Stimulated activated naive CD4-positive, alpha-beta T cell treated with Interleukin-2 at 50 U/mL for 16 hours (primary cell): Measurements from ENCODE around the gene LRRC46.
A peak's percentile ranks its signal among the peaks of the same experiment; 100 is the strongest.

ENCODE experiments used
- DNase-seq: peaks from one replicate; lab custom pipeline; 2025; lab: John Stamatoyannopoulos, UW

Gene LRRC46

DNA sequence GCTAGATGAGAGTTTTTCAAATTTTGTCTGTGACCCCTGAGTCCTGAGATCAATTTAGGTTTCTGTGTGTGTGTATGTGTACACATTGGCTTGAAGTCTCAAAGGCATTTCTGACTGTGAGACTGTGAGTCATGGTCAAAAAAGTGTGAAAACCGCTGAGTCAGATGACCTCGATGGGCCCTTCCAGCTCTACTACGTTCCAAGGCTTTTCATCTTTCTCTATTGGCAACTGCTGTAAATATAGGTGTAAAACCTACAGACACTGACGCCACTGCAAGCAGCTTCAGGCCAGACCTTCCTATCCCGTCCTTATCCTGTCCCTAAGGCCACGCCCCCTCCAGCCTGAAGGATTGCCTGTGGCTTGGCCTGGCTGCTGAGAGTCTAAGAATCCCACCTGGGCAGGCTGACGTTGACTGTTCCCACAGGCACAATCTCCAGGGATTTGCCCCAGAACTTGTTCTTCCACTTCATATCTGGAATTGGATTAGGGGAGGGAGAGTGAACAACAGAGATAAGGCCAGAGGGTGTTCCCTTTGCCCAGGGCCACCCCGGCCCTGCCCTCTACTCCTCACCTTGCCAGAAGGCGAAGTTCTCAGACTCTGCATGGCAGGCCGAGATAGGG is 21.2 kb upstream of the LRRC46 start:
- no peak for DNase-seq

DNA sequence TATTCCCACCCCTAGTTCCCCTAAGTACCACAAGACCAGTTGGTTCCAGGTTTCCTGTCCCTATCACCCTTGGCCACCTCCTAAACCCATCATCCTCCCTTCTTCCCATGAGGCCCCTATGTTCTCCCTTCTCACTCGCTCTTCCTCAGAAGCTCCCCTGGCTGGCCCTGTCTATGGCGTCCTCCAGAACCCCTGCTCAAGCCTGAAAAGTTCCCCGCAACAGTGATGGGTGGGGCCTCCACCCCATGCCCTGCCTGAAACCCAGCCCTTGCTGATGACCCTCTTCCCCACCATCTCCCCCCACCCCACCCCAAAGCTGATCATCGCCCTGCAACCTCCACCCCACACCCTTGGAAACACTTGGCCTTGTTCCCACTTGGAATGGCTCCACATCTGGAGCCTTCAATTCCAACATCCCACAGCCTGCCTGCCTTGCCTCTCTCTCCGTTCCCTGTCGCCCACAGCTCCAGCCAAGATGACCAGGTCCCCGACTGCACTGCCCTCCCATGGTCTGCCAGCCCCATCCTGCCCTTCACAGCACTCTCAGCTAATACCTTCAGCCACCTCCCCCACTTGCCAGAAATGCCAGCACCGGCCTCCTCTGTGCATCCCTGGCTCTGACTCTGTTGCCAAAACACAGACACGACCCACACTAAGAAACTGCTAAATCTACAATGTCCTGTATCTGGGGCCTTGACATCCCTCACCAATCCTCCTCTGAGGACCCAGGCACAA is 20.4 kb upstream of the LRRC46 start:
- no peak for DNase-seq

DNA sequence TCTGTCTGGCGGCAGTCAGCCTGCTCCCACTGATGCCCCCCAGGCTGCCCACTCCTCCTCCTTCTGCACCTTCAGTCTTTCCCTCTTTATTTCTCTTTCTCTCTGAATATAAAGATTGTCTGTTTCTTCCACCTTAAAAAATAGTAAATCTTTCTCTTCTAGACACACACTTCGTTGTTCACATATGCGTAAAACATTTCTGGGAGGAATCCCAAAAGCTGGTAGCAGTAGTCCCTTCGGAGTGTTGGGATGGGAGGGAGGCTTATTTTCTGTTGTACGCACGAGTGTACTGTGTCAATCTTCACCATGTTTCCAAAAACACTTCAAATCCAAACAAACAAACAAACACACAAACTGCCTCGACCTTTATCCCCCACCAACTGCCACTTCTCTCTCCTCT is 19.8 kb upstream of the LRRC46 start:
- DNase-seq = no peak

DNA sequence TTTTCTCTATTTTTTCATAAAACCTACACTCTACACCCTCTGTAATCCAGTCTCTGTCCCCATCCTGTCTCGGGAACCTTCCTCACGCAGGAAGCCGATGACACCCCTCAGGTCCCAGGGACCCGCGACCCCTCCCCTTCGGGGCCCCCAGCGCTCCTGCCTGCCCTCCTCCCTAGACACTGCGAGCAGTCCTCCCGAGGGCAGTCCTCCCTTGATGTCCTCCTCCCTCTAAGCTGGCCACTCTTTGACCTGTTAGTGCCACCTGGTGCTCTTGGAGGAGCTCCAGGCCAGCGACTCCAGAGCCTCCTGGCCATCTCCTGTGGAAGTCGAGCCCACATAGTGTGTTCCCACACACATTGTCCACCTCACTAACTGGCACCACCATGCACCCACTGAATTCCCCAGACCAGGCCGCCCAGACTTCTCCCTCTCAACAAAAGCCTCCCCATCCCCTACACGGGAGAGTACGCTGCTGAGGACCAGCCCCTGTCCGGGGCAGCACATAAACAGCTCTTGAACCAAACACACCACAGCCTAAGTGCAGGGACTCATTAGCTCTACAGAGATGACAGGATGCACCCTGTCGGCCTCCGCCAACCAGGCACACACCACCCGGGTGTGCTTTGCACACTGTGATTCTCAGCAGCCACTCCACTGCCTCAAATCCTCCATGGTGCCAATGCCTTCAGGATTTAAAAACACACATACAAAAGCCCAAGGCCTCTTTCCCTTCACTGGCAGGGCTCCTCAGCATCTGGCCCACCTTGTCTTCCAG is 19.1 kb upstream of the LRRC46 start:
- DNase-seq = no peak

DNA sequence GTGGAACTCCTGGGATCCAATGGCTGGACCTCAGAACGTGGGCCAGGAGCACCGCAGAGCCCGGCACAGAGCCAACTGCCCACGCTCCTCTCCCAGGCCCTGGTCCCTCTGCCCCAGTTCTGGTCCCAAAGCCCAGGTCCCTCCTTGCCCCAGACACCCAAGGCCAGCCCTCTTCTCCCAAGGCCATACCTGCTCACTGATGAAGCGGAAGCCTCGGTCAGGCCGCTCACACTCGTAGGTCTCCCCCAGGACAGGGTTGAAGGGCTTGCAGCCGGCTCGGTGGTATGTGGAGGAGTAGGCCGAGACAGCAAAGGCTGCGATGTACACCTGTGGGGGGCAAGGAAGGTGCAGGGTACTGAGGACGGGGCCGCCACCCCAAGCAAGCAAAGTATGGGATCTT is 18.4 kb upstream of the LRRC46 start:
- DNase-seq = no peak

DNA sequence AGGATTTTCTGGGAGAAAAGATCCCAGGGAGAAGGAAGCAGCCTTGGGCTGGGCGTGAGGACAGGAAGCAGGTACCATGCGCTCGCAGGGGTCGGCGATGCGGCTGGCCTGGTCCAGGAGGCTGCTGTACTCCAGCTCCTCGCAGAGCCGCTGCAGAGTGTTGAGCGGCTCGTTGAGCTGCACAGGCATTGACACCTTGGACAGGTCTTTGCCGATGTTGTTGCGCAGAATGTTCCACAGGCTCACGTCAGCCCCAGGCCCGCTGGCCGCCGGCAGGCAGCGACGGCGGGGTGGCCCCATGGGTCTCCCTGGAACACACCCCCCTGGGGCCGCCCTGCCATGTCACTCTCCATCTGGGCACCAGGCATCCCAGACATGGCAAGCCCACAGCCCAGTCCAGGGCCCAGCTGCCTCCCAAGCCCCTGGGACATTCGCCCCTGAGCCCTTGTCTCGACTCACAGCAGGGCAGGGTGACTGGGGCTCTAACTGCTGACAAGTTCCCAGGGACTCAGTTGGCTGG is 17.9 kb upstream of the LRRC46 start:
- DNase-seq = no peak

DNA sequence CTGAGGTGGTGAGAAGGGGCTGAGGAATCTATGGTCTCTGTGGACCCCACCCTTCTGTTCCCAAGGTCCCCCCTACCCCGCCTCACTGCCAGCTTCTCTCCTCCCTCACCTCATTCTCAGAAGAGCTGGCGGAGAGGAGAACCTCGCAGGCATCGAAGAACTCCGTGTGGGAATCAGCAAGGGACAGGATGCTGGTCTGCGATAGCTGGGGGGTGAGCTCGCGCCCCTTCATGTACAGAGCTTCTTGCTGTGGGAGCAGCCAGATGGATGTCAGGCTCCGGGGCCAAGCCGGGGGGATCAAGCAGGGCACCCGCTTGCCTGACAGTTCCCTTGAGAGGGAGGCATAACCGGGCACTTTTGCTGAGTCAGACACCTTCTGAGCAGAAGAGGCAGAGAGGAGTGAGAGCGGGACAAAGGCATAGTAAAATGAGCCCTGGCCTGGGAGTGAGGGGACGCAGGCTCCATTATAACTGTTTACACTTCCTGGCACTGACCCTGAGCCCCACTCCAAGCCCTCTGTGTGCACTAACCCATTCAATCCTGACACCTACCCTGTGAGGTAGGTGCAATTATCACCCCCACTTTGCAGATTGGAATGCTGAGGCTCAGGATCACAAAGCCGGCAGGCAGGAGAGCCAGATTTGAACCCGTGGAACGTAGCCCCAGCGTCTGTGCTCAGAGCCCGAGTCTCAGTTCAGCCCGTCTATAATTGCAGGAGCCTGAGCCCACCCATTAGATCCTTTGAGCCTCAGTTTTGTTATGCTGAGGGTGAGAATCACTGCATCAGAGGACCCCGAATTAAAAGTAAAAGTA is 16.2 kb upstream of the LRRC46 start:
- no peak for DNase-seq

DNA sequence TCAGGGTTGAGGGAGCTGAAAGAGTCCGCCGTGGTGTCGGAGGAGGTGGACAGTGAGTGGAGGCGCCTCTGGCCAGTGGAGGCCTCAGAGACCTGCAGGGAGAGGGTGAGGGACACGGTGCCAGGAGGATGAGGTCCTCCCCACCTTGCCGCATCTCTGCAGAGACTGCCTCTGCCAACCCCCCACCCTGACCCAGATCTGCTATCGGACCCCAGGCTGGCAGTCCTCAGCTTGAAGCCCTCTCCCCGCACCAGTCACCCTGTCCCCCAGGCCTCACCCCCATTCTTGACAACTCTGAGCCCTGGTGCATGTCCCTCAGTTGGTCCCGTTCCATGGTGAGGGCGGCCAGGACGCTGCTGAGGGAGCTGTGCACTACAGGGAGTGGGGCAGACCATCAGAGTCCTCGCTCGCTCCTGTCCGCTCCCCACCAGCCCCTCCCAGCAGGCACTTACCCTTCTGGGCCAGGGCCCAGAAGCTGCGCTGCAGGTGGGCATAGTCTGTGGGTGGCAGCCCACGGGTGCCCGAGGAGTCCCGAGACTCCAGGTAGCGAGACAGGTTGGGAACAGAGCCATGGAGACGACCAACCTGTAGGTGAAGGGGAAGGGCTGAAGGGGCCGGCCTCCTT is 15.2 kb upstream of the LRRC46 start:
- no peak for DNase-seq

DNA sequence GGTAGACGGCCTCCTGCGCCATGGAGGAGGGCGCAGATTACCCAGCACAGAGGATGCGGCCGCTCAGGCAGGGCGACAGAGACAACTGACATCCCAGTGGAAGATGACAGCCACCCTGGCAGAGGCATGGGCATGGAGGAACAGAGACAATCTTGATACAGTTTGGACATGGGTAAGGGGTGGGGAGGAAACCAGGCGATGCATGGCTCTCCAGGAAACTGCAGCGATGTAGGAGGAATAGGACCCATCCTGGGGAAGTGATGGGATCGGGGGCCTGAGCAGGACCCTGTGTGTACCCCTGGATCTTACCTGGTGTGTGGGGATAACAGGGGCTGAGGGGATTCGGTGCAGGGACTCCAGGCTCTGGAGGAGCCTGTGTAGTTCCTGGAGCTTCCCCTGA is 14.5 kb upstream of the LRRC46 start:
- no peak for DNase-seq

DNA sequence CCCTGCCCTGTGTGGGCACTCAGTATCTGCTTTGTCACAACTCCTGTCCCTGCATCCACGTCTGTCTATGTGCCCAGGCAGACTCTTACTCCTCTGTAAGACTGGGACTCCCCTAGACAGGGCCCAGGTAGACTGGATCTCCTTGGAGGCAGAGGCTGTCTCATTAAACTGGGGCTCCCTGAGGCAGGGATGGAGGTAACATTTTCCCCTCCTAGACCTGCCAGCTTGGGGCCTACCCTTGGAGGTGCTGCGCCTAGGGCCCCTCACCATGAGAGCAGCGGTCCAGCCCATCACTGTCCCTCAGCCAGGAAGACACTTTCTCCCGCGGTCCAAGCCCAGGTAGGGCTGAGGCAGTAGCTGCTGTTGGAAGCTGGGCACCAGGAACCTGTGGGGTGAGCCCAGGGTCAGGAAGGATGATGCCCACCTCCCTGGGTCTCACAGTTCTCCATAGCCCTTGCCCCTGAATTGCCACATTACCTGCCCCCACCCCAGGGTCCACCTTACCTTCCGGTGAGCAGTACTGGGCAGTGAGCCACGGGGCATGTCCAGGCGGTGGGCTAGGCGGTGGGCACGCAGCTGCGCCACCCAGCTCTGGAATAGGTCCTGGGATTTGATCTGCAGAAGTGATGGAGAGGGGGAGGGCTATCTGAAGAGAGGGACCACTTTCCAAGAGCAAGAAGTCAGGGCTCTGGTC is 13.3 kb upstream of the LRRC46 start:
- DNase-seq = no peak

DNA sequence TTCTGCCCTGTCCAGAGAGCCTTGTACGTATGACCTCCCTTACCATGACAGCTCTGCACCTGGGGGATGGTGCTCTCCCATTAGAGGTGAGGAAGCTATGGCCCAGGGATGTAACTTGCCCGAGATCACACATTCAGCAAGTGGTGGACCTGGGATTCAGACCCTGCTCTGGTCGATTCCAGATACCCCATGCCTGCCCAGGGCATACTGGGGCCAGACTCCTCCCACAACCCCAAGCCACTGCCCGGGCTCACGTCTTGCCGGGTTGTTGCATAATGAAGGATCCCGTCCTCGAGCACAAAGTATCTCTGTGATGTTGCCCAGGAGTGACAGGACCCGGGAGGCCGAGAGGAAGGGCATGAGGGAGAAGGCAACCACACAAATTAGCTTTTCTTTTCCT is 12.0 kb upstream of the LRRC46 start:
- DNase-seq = no peak

DNA sequence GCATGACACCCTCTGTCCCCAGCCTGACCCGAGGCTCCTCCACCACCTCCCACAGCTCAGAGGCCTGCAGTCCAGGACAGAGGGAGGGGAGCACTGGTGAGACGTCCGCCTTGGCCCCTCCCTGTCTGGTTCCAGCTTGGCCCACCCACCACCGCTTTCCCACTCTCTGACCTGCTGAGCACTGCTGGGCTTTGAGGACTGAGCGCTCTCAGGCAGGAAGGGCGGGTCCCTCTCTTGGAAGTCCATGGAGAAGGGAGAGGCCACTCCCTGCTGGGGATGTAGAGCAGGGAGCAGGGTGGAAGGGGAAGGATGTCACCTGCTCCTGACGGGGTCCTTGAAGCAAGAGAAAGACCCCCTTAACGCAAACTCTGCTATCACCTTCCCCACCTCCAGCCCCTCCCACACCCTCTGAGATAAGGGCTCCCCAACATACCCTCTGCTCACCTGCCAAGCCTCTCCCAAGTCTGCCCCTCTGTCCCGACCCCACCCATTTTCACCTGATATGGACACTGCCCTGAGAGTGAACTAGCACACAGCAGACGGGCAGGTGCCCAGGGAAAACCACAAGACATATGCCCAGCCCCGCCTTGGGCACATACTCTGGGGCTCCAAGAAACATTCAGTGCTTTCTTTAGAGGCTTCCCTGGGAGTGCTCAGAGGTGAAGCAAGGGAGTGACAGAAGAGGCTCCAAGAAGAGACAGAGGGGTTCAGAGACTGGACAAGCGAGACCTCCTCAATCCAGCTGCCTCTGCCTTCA is 11.3 kb upstream of the LRRC46 start:
- no peak for DNase-seq

DNA sequence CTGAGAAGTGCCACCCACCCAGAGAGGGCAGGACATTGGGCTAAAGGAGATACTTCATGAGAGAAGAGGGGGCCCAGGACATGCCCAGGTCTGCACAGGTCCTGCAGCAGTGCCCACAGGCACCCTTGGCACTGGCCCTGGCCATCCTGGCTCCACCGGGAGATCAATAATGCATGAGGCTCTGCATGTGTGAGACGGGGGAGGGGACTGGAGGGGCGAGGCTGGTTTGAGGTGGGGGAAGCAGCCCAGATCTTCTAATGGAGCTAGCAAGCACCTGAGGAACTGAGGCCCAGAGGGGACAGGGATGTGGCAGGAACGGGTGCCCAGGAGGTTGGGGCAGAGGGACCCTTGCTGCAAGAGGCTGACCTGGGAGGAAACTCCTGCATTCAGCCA is 10.4 kb upstream of the LRRC46 start:
- no peak for DNase-seq

DNA sequence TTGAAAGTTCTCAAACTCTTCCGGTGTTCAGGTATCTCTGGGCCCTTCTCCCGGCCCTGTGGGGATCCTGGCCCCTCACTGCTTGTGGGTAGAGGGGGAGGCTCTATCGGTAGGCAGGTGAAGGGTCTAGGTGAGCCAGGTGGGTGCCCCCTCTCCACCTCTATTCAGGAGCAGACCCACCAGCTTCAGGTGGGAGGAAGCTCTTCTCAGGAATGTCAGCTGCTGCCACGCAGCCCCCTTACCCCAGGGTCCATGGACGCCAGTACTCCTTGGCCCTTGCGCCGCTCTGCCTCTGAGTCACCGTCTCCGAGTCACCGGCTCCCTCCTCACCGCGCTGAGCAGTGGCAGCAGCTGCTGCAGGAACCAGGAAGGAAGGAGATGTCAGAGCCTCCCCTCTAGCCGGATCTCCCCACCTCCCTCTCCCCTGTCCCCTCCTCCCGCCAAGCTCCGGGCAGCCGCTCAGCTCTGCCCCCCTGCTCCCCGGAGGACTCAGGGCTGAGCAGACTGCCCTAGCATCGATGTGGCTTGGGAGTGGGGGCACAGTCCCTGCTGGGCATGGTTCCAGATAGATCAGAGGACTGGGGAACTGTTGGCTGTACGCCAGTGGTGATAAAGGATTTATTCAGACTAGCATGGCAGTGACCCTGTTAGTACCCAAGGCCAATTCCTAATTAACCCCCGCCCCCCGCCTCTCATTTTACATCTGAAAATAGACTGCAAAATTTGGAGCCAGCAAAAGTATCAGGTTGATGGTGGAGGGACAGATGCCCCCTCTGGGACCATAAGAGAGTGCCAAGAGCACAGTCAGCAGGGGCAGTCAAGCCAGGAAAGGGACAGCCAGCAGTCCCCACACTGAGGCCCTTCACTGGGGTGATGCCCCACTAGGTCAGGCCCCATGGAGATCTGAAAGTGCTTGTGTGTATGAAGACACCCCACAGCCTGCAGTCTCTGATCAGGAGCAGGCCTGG is 9.8 kb upstream of the LRRC46 start, which contains the start of gene OSBPL7:
Gene OSBPL7 (minus strand): TSS at position 371 of the 968 bp plus-strand sequence. CDS start 1,516 bp downstream, outside the sequence.
- DNase-seq = peak; percentile 68

DNA sequence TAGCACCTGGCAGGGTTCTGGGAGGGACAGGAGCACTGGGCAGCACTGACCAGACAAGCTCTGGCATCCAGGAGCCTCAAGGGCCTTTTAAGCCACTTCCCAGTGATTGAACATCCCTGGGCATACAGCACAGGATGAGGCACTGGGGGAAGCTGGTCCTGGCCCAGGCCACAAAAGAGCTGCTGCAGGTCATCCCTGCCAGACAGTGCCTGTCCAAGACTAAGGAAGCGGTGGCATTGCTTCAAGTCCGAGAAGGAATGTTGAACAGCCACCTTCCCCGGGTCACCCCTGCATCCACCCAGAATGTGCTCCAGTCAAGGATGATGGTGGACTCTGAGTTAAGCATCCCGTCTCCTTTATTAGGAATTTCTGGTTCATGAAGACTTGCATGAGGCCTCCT is 8.7 kb upstream of the LRRC46 start:
- DNase-seq = no peak

DNA sequence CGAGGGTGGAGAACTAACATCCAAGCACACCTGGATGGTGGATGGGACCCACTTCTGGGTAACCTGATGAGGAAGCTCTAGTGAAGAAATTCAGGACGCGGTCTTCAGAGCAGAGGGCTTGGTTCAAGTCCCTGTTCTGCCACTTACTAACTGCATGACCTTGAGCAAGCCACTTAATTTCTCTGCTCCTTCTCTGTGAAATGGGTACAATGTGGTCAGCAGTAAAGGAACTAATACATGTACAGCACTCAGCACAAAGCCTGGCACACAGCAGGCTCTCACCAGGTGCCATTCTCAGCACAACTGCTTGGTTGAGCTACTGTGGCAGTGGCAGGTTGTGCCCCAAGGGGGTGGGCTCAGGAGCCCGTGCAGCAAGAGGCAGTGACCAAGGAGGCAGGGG is 8.0 kb upstream of the LRRC46 start:
- no peak for DNase-seq

DNA sequence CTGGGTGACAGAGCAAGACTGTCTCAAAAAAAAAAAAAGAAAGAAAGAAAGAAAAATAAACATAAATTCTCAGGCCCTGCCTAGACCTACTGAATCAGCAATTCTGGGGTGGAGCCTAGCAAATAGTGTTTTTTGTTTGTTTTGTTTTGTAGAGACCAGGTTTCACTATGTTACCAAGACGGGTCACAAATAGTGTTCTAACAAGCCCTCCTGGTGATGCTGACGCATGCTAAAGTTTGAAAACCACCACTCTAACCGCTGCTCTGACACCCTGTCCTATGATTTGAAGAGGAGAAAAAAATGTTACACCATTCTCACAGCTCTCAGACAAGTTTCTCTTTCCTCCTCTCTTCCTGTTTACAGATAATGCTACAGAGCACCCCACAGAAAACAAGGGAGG is 1.6 kb upstream of the LRRC46 start:
- peak; percentile 50 for DNase-seq

DNA sequence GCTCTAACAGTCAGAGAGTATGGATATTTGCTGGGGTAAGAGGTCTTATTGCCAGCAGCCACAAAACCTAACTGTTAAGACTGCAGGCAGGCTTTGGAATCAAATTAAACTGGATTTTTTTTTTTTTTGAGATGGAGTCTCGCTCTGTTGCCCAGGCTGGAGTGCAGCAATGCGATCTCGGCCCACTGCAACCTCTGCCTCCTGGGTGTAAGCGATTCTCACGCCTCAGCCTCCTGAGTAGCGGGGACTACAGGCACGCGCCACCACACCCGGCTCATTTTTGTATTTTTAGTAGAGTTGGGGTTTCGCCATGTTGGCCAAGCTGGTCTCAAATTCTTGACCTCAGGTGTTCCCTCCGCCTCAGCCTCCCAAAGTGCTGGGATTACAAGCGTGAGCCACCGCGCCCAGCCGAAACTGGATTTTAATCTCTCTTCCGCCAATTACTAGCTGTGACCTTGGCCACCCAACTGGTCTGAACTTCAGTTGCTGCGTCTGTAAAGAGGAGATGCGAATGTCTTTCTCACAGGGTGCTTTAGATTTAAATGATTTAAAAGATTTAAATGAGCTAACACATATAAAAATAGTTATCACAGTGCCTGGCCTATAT is 971 bp upstream of the LRRC46 start:
- DNase-seq = no peak

DNA sequence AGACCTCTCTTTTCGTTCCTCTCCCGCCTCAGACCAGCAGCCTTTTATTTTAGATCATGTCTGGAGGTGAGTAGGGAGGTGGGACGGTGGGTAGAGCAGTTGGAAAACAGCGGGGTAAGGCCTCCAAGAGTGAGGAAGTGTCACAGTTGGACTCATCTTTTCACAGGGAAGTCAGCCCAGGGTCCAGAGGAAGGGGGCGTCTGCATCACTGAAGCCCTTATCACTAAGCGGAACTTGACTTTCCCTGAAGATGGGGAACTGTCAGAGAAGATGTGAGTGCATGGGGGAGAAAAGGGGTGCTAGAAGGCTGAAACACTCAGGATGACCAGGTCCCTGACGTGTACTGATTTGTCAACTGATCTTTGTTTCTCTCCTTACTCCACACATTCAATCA is 461 bp downstream of the LRRC46 start:
- DNase-seq = no peak
